GM04503 (cell line): ENCODE results near the gene BNC1.
"Not testable (repeated sequence)": the region's sequence is repeated elsewhere in the genome, so short reads cannot be mapped to it uniquely, and the experiment has no call there.

ENCODE experiments used
- DNase-seq: peaks from one replicate; pipeline ENCODE4 v3.0.0-alpha.2; 2012; ENCODE audit warnings: low read depth

BNC1 gene

DNA sequence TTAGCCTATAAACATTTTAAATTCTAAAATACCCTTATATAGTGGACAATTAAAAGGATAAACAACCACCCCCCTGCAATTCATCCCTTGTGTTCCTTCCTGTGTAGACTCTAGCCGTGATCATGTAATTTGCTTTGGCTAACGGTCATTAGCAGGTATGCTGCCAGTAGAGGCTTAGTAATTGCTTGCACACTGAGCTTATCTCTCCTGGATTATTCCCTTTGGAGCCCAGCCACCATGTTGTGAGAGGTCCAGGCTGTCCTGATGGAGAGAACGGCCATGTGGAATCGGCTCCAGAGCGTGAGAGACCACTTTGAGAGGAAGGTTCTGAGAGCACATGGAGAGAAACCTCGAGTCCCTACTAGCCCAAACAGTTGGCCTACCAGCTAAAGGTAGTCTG lies 11.0 kb upstream of the BNC1 start:
- no peak for DNase-seq

- no peak for DNase-seq
Measured at GRCh38 chr15:83293201-83293600, 8.7 kb upstream of the BNC1 start.

DNA sequence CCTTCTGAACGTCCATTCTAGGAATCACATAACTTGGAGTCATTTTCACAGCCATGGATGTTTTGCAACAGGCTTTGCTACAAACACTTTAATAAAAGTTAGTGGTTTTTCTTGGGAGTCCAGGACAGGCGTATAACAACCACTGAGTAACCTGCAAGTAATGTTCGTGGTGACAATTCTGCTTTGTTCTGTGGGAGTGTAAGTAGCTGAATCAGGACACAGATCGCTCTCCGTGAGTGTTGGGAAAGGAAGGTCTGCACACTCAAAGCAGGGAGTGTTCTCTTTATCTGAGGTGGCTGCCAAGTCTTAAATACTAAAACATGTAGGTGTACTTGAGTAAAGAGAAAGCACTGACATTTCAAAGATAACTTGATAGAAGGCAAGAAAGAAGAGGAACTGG lies 7.9 kb upstream of the BNC1 start:
- DNase-seq: no peak

GRCh38 chr15:83290236-83290635 lies 5.8 kb upstream of the BNC1 start:
- DNase-seq: no peak

GRCh38 chr15:83289160-83289559 lies 4.7 kb upstream of the BNC1 start:
- peak; percentile 73 for DNase-seq

DNA sequence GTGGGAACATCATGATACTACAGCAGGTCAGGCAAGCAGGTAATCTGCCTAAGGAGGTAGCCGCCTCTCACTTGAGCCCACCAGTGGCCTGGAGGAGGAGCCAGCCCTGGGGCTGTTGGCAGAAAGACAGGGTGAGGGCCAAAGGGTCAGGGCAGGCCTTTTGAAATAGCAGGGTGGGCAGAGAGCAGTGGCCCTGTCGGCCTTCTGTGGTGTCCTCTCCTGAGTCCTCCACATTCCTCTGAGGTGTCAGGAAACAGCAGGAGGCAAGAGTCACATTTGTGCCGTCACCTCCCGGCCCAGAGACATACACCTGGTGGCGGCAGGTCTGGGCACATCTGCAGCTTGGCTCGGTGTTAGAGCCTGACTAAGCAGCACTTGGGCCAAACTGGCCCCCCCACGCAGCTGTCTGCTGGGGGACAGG lies 3.9 kb upstream of the BNC1 start:
- DNase-seq: no peak

- DNase-seq: peak; percentile 95
Measured at GRCh38 chr15:83287541-83288027, 3.1 kb upstream of the BNC1 start.

- DNase-seq: peak; percentile 92
Measured at GRCh38 chr15:83285979-83286553, 1.6 kb upstream of the BNC1 start.

DNA sequence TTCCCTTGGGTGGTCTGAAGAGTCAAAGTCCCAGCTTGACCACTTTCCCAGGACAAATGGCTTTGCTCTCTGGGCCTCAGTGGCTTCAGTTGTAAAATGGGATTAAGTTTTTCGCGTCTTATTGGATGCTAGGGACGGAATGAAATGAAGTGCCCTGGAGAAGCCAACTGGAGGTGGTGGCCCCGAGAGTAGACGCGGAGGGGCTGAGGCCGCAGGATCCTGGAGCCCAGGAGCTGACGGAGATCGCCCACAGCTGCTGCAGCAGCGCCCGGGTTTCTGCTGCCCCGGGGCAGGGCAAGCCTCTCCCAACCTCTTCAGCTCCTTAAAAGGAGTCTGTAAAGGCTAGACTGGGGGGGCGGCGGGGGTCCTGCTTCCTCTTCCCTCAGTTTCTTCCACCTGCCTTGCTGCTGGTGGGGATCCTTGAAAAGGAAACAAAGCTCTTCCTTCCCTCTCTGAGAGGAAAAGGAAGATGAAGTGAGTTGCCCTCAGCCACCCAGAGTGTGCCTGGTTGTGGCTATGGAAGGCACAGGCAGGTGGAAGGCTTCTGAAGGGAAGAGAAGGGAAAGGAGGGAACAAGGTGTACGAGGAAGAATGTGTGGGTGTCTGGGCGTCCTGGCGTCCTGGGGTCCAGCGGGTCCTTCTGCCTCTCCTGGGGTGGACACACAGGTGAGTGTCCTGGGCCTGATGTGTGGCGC lies 967 bp upstream of the BNC1 start:
- DNase-seq: no peak

GRCh38 chr15:83283813-83284558 lies 478 bp downstream of the BNC1 start:
- no peak for DNase-seq

DNA sequence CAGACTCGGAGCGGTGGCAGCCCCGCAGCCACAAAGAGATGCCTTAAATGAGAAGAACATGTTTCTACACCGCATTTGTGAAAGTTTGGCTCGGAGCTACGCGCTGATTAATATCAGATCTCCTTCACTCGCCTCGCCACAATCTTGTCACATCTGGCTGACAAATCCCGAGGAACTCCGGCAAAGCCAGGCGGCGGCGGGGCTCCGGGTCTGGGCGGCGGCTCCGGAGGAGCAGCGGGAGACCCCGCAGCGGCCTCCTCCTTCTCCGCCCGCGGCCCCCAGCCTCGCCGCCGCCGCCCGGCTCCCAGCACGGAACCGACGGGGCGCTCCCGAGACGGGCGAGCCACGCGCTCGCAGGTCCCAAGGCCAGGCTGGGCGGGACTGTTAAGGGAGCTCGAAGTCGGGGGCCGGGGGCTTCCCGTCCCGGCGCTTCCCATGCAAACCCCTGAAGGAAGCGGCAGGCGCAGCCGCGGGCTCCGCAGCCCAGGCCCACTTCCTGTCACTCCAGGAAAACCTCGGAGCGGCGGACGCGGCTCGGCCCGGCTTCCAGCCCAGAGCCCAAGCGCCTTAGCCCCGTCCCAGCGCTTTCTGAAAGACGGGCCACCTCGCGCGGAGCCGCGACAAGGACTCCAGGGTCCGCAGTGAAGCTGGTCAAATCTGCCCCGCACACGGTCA lies 1.2 kb downstream of the BNC1 start:
- no peak for DNase-seq

- DNase-seq: no peak
Measured at GRCh38 chr15:83282776-83283137, 1.7 kb downstream of the BNC1 start.

DNA sequence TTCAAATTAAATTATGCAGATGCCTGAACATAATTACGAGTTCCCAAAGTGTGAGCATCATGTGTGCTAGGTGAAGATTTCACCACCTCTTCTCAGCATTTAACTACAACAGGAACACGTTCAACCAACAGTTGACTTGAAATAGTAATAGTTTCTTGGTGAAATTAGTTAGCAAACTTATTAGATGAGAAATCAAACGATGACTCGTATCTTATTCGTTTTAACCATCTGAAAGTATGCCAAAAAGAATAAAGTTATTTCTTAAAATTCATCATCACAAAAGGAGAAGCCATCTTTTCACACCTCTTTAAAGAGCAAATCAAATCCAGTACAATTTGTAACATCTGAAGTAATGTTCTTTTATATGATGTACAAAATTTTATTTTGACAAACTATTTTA lies 2.3 kb downstream of the BNC1 start:
- no peak for DNase-seq

GRCh38 chr15:83278191-83278590 lies 6.3 kb downstream of the BNC1 start:
- DNase-seq: peak; percentile 92

- DNase-seq: no peak
Measured at GRCh38 chr15:83276661-83277060, 7.8 kb downstream of the BNC1 start.

- no peak for DNase-seq
Measured at GRCh38 chr15:83275412-83275811, 9.1 kb downstream of the BNC1 start.

GRCh38 chr15:83270176-83270575 lies 14.3 kb downstream of the BNC1 start:
- no peak for DNase-seq

- DNase-seq: no peak
Measured at GRCh38 chr15:83268147-83268546, 16.3 kb downstream of the BNC1 start.

- no peak for DNase-seq
Measured at GRCh38 chr15:83262594-83263315, 21.7 kb downstream of the BNC1 start.

DNA sequence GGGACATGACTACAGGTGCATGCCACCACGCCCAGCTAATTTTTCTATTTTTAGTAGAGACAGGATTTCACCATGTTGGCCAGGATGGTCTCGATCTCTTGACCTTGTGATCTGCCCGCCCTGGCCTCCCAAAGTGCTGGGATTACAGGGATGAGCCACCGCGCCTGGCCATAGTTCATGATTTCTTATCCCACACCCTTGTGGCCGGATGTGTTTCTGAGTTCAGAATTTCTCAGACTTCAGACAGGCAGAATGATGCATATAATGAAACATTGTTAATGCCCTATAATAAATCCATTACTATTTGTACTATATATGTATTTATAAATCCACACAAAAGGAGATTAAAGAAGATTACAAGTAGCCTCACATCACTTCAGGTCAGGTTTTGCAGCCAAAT lies 22.3 kb downstream of the BNC1 start:
- not testable (repeated sequence) for DNase-seq

DNA sequence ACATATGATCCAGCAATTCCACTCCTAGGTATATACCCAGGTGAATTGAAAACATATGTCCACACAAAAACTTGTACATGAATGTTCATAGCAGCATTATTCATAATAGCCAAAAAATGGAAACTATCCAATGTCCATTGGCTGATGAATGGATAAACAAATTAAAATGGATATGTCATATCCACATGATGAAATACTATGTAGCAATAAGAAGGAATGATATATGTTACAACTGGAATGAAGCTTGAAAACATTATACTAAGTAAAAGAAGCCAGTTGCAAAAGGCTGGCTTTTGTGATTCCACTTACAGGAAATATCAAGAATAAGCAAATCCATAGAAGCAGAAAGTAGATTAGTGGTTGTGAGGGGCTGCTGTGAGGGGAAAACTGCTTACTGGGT lies 33.7 kb downstream of the BNC1 start:
- DNase-seq: no peak

DNA sequence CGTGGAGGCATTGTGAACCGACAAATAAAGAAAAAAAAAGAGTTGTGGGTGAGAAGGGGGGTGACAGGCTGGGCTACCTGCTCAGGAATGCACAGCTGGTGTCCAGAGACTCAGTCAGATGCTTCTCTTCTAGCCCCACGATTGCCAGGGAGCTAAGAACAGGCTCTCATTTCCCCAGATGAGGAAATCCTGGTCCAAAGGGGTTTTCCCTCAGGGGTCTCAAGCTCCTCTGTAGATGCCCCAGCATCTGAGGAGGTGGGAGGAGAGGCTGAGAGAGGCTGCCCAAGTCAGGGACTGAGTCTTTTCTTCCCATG lies 35.5 kb downstream of the BNC1 start:
- no peak for DNase-seq
